Stomach (tissue), 9 donors: ENCODE results near the gene THOC6. TPM values are rescaled to one million over a fixed set of nuclear protein-coding genes. Genes with fewer than 3 reads are reported as not detected.

Experiments
- DNase-seq, 2 donors: peaks; one replicate each; pipeline versions ENCODE4 v3.0.0 to v3.0.0-alpha.2; 2013 to 2019
- H3K27ac ChIP-seq, 5 donors: fragments of 200-600 bp in 4 of 5; sonication (generic) in 4 of 5; one replicate each; pipeline ENCODE4 v1.5.1; 2013 to 2019; ENCODE audit warnings: mild to moderate bottlenecking in 1 of 5, moderate library complexity in 1 of 5
- H3K27me3 ChIP-seq, 3 donors: fragments of 200-600 bp; sonication (generic); one replicate each; pipeline ENCODE4 v1.5.1; 2017 to 2019; ENCODE audit warnings: mixed run types in 1 of 3
- H3K36me3 ChIP-seq, 4 donors: fragments of 200-600 bp; sonication (generic); 1 replicate in 3 of 4; 2 replicates in 1 of 4; pipeline ENCODE4 v1.5.1; 2016 to 2019
- H3K4me1 ChIP-seq, 4 donors: fragments of 200-600 bp; sonication (generic); one replicate each; pipeline ENCODE4 v1.5.1; 2016 to 2019
- H3K4me3 ChIP-seq, 4 donors: fragments of 200-600 bp; sonication (generic) in 3 of 4; one replicate each; pipeline ENCODE4 v1.5.1; 2016 to 2019; ENCODE audit warnings: mild to moderate bottlenecking in 1 of 4
- H3K9me3 ChIP-seq, 4 donors: fragments of 200-600 bp; sonication (generic); one replicate each; pipeline ENCODE4 v1.5.1; 2016 to 2019
- CTCF ChIP-seq, 7 experiments: fragments of 450-650 bp in 4 of 7; fragments of 200-600 bp in 3 of 7; sonication (generic) in 3 of 7; IDR thresholded peaks; one replicate each; pipeline ENCODE4 v1.5.1; 2016 to 2019; ENCODE audit warnings: antibody characterized with exemption in 7 of 7, control low read depth in 2 of 7, mild to moderate bottlenecking in 1 of 7
- EP300 ChIP-seq: sonication (generic); formaldehyde crosslinking; IDR thresholded peaks from one replicate; pipeline ENCODE4 v1.6.1; 2017; ENCODE audit warnings: antibody characterized with exemption
- POLR2A ChIP-seq, 4 donors: fragments of 450-650 bp; IDR thresholded peaks; one replicate each; pipeline ENCODE4 v1.6.1; 2016; ENCODE audit warnings: antibody characterized with exemption in 4 of 4, control low read depth in 2 of 4, mild to moderate bottlenecking in 1 of 4, moderate library complexity in 1 of 4
- POLR2AphosphoS5 ChIP-seq, 3 donors: sonication (generic); formaldehyde crosslinking; IDR thresholded peaks; one replicate each; pipeline ENCODE4 v1.6.1; 2016; ENCODE audit warnings: antibody characterized with exemption in 3 of 3
- WGBS, 5 donors: extraction: QIAGEN DNeasy Blood & Tissue Kit in 3 of 5; methylation state at CpG; one replicate each; pipeline versions ENCODE4 v1.1.5 to v1.1.7; 2013 to 2018; 5-methylcytosine and 5-hydroxymethylcytosine counted together
- intact Hi-C: fragments of 100-400 bp; cut with DNase I; formaldehyde crosslinking; loops from one replicate; pipeline ENCODE4 v1.15.1; 2023; ENCODE audit warnings: low total_unique reads
- polyA plus RNA-seq, 3 donors: library from polyadenylated mRNA; stranded (reverse); fragments of 200-250 nt; gene quantifications; one replicate each; pipeline ENCODE4 v1.2.3, GENCODE V29; 2013
- total RNA-seq, 5 donors: library from RNA; depleted of rRNA; stranded (reverse); fragments of >200 nt; gene quantifications; one replicate each; pipeline versions ENCODE4 v1.1.0 to v1.2.3, GENCODE V29; 2014 to 2016
- donor health status: healthy with polysubstance abuse.
- donor health status: Bipolar disorder and iron deficiency.
- donor health status: healthy.

THOC6 gene
- total and polyA plus RNA-seq, 8 donors = 10.5 to 97.9 (median 22.3) TPM; not detected in 1

GRCh38 chr16:2976201-2976600 is 47.6 kb upstream of the THOC6 start:
- H3K4me1 ChIP-seq = peaks cover 25 to 40% (median 30%) of the 10 kb centered on the region in 4 donors
- peaks cover 0 to 10% (median 0%) of the 10 kb centered on the region in 4 donors for H3K36me3 ChIP-seq
- 67 to 86% (median 80%) methylated on average over 7 of the region's 7 CpGs for WGBS, 5 donors

GRCh38 chr16:2976673-2977072 is 47.2 kb upstream of the THOC6 start:
- H3K4me1 ChIP-seq = peaks cover 26 to 41% (median 32%) of the 10 kb centered on the region in 4 donors
- no peaks in the 10 kb centered on the region for H3K9me3 ChIP-seq
- H3K36me3 ChIP-seq = peaks cover 0 to 10% (median 0%) of the 10 kb centered on the region in 4 donors
- H3K27me3 ChIP-seq = peaks cover 0 to 20% (median 7%) of the 10 kb centered on the region in 3 donors
- WGBS, 5 donors = 76 to 93% (median 82%) methylated on average over 6 to 15 of the region's 15 CpGs
- no peak overlapping the region for H3K4me3 ChIP-seq
- intact Hi-C loops = no loop called here
- H3K27ac ChIP-seq = peak overlapping the region in 3 of 5 donors; percentile 3 to 56 (median 29)
- TF ChIP-seq POLR2AphosphoS5 (IDR thresholded peaks at IDR 0.05) (no peak), CTCF (IDR thresholded peaks at IDR 0.05) (no peak), POLR2A (IDR thresholded peaks at IDR 0.05) (no peak), EP300 (no peak)
- no peak for DNase-seq

More at GRCh38 chr16:2976201-2976600, 47.6 kb upstream of the THOC6 start:
- Histone ChIP-seq H3K27me3 (peaks cover 0 to 20% (median 7%) of the 10 kb centered on the region in 3 donors), H3K9me3 (no peaks in the 10 kb centered on the region), H3K4me3 (no peak overlapping the region), H3K27ac (no peak overlapping the region)
- intact Hi-C loops = no loop called here
- no peak for TF ChIP-seq POLR2AphosphoS5 (IDR thresholded peaks at IDR 0.05)
- no peak for TF ChIP-seq EP300
- no peak for TF ChIP-seq POLR2A (IDR thresholded peaks at IDR 0.05)
- TF ChIP-seq CTCF (IDR thresholded peaks at IDR 0.05) = no peak
- no peak for DNase-seq

DNA sequence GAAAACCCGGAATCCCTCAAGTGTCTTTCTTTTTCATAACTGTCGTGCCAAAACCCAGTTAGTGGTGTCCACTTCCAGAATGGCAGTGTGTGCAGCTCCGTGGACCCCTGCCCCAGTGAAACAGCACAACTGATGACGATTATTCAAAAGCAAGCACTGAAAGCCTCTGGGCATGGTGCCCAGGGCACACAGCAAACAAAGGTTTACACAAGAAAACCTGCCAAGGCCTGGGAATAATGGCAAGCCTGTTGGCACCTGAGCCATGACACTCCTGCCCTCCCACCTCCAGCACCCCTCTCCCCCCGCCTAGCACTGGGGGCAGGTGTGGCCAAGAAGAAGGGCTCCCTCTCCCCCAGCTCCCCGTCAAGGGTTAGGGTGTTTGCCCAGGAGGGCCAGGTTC is 46.4 kb upstream of the THOC6 start:
- intact Hi-C loops = no loop called here
- peak in 1 of 2 donors; percentile 90 for DNase-seq
- peak in 1 of 3 donors; percentile 20 for TF ChIP-seq POLR2AphosphoS5 (IDR thresholded peaks at IDR 0.05)
- TF ChIP-seq EP300 = no peak
- no peak for TF ChIP-seq POLR2A (IDR thresholded peaks at IDR 0.05)
- no peak for TF ChIP-seq CTCF (IDR thresholded peaks at IDR 0.05)
- no peaks in the 10 kb centered on the region for H3K9me3 ChIP-seq
- peak overlapping the region; percentile 29 to 57 (median 54) for H3K27ac ChIP-seq
- peaks cover 0 to 20% (median 7%) of the 10 kb centered on the region in 3 donors for H3K27me3 ChIP-seq
- peaks cover 26 to 41% (median 32%) of the 10 kb centered on the region in 4 donors for H3K4me1 ChIP-seq
- 29 to 60% (median 42%) methylated on average over 6 of the region's 6 CpGs for WGBS, 5 donors
- peaks cover 0 to 7% (median 0%) of the 10 kb centered on the region in 4 donors for H3K36me3 ChIP-seq
- H3K4me3 ChIP-seq = no peak overlapping the region

DNA sequence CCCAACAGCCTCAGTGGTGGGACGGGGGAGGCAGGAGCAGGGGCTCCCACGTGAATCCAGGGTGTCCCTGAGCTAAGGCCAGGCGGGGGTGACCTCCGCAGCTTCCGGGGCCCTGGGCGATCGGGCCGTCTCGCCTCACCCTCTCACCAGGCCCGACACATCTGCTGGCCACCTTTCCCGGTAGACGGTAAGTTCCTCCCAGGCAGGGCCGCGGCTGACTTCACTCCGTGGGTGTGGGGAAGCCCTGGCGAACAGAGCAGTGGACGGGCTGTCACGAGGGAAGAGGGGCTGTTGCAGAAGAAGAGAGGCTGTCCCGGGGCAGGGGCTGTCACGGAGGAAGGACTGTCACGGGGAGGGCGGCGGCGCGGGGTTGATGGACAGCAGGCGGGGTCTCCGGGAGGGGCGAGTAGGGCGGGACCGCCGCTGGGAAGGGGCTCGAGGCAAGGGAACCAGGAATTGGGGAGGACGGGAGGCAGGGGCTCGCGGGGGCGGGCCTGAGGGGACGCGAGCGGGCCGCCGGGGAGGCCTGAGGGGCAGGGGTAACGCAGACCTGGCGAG is 44.1 kb upstream of the THOC6 start:
- peaks cover 26 to 54% (median 44%) of the 10 kb centered on the region in 4 donors for H3K4me1 ChIP-seq
- TF ChIP-seq POLR2A (IDR thresholded peaks at IDR 0.05) (no peak), EP300 (no peak), CTCF (IDR thresholded peaks at IDR 0.05) (no peak), POLR2AphosphoS5 (IDR thresholded peaks at IDR 0.05) (no peak)
- peak overlapping the region; percentile 64 to 82 (median 74) for H3K4me3 ChIP-seq
- no peak for DNase-seq
- H3K27me3 ChIP-seq = peaks cover 0 to 20% (median 7%) of the 10 kb centered on the region in 3 donors
- intact Hi-C loops = no loop called here
- H3K27ac ChIP-seq = peak overlapping the region in 3 of 5 donors; percentile 90 to 94 (median 92)
- 1 to 6% (median 5%) methylated on average over 22 to 43 of the region's 43 CpGs for WGBS, 5 donors
- H3K36me3 ChIP-seq = no peaks in the 10 kb centered on the region
- no peaks in the 10 kb centered on the region for H3K9me3 ChIP-seq
